GM21528 (cell line): Measurements from ENCODE around the gene PATJ.
"Not testable (repeated sequence)": the region's sequence is repeated elsewhere in the genome, so short reads cannot be mapped to it uniquely, and the experiment has no call there.

Experiments used
- ATAC-seq: cut with Tn5 transposase; IDR thresholded peaks from one replicate; pipeline ENCODE4 v1.9.1; 2021; ENCODE audit warnings: mild to moderate bottlenecking, moderate library complexity; ENCODE audit not compliant: unreplicated experiment, low FRiP score

The PATJ gene

GRCh38 chr1:61746813-61747212, 4.5 kb downstream of the PATJ start:
- no peak for ATAC-seq

GRCh38 chr1:61748566-61748965, 6.3 kb downstream of the PATJ start:
- ATAC-seq, result no peak

- no peak for ATAC-seq
These were observed 7.3 kb downstream of the PATJ start for GRCh38 chr1:61749574-61749973.

- no peak for ATAC-seq
These were observed 10.7 kb downstream of the PATJ start for GRCh38 chr1:61752921-61753389.

- no peak for ATAC-seq
These were observed 11.8 kb downstream of the PATJ start for GRCh38 chr1:61753998-61754508.

GRCh38 chr1:61754545-61754944, 12.3 kb downstream of the PATJ start:
- ATAC-seq, result no peak

- ATAC-seq, result no peak
These were observed 14.5 kb downstream of the PATJ start for GRCh38 chr1:61756773-61757172.

- ATAC-seq, result no peak
These were observed 15.7 kb downstream of the PATJ start for GRCh38 chr1:61757950-61758349.

GRCh38 chr1:61770131-61770530, 27.9 kb downstream of the PATJ start:
- ATAC-seq, result no peak

- ATAC-seq, result no peak
These were observed 33.8 kb downstream of the PATJ start for GRCh38 chr1:61776091-61776490.

- ATAC-seq, result no peak
These were observed 37.0 kb downstream of the PATJ start for GRCh38 chr1:61779231-61779630.

GRCh38 chr1:61781151-61781550, 38.9 kb downstream of the PATJ start:
- ATAC-seq, result no peak

- ATAC-seq, result no peak
These were observed 40.5 kb downstream of the PATJ start for GRCh38 chr1:61782771-61783170.

- no peak for ATAC-seq
These were observed 42.4 kb downstream of the PATJ start for GRCh38 chr1:61784726-61785125.

GRCh38 chr1:61790837-61791236, 48.6 kb downstream of the PATJ start:
- no peak for ATAC-seq

- ATAC-seq, result no peak
These were observed 54.9 kb downstream of the PATJ start for GRCh38 chr1:61797045-61797755.

- ATAC-seq, result not testable (repeated sequence)
These were observed 58.8 kb downstream of the PATJ start for GRCh38 chr1:61801047-61801446.

GRCh38 chr1:61807606-61808140, 65.4 kb downstream of the PATJ start:
- no peak for ATAC-seq

GRCh38 chr1:61808321-61808720, 66.0 kb downstream of the PATJ start:
- ATAC-seq, result no peak

- no peak for ATAC-seq
These were observed 66.7 kb downstream of the PATJ start for GRCh38 chr1:61808968-61809367.

- no peak for ATAC-seq
These were observed 70.6 kb downstream of the PATJ start for GRCh38 chr1:61812916-61813315.

GRCh38 chr1:61816191-61816590, 73.9 kb downstream of the PATJ start:
- ATAC-seq, result no peak
